ENCODE results near the gene TTC27.

The TTC27 gene

DNA sequence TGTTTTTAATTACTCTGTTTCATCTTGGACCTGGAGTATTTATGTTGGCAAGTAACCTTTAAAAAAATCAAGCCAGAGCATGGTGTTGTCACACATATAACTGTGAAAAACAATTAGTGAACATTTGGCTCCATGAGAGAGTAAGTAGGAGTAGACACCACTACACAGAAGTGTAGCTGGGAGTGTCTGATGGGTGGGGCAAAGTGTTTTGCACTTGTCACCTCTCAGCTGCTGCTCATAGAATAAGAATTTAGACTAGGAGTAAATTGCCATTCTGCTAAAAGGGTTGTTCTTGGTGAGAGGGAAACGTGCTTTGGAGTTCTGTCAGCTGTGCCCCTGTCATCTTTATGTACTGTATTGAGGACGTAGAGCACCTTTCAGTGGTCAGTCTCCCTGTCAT, 114.5 kb downstream of the TTC27 start:
- Histone ChIP-seq H3K9me3 (no peaks in the 10 kb centered on the region), H3K27me3 (no peaks in the 10 kb centered on the region), H3K4me3 (no peak overlapping the region), H3K36me3 (peaks cover 4 to 6% (median 6%) of the 10 kb centered on the region in 3 donors), H3K4me1 (peaks cover 0 to 22% (median 2%) of the 10 kb centered on the region in 4 donors), H3K27ac (no peak overlapping the region)
- DNase-seq: no peak
- TF ChIP-seq CTCF (IDR thresholded peaks at IDR 0.05): no peak
- intact Hi-C loops (cut with DNase I; ENCODE audit: low total_unique reads): no loop called here

- Histone ChIP-seq H3K27me3 (no peaks in the 10 kb centered on the region), H3K27ac (no peak overlapping the region), H3K4me1 (peaks cover 0 to 22% (median 2%) of the 10 kb centered on the region in 4 donors), H3K9me3 (no peaks in the 10 kb centered on the region), H3K36me3 (peaks cover 0 to 4% (median under 1%) of the 10 kb centered on the region in 3 donors), H3K4me3 (no peak overlapping the region)
- no peak for TF ChIP-seq CTCF (IDR thresholded peaks at IDR 0.05)
- intact Hi-C loops (cut with DNase I; ENCODE audit: low total_unique reads): no loop called here
- no peak for DNase-seq
Observed at GRCh38 chr2:32743480-32744236, 115.8 kb downstream of the TTC27 start.

DNA sequence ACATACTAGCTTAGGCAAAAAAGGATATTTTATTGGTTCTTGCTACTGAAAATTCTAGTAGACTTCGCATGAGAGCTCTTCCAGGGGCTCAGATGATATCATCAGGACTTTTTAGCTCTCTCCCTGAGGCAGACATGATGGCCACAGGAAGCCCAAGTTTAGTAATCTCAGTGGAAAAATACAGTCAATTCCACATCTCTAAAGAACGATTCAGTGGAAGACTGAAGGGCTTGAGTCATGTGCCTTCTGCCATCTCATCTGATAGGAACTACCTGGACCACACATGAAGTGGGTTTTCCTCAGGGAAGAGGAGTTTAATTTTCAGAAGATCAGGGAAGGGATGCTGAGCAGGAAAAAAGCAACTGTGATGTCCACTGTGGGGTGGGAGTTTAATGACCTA, 117.3 kb downstream of the TTC27 start:
- Histone ChIP-seq H3K27ac (no peak overlapping the region), H3K4me3 (no peak overlapping the region), H3K4me1 (peaks cover 0 to 11% (median 0%) of the 10 kb centered on the region in 4 donors), H3K9me3 (no peaks in the 10 kb centered on the region), H3K36me3 (peaks cover 0 to 6% (median 4%) of the 10 kb centered on the region in 3 donors), H3K27me3 (no peaks in the 10 kb centered on the region)
- no peak for DNase-seq
- intact Hi-C loops (cut with DNase I; ENCODE audit: low total_unique reads): no loop called here
- TF ChIP-seq CTCF (IDR thresholded peaks at IDR 0.05): no peak

DNA sequence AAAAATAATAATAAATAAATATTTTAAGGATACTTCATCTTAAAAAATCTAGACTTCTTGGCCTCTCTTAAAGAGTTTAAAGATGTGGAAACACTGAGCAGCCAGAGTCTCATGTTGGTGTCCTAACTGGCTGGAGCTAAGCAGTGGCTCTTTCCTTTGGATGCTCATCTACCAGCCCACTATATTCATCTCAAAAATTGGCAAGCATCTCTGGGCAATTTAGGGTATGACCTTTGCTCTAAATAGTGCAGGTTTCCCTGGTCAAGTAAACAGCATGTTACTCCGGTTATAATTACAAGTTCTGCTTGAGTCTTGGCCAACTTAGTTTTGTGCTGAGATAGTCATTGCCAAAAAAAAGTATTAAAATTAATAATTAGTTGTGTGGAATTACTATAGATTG, 117.8 kb downstream of the TTC27 start:
- DNase-seq: no peak
- Histone ChIP-seq H3K27me3 (no peaks in the 10 kb centered on the region), H3K36me3 (peaks cover 0 to 6% (median 4%) of the 10 kb centered on the region in 3 donors), H3K4me1 (peaks cover 0 to 10% (median 0%) of the 10 kb centered on the region in 4 donors), H3K27ac (no peak overlapping the region), H3K4me3 (no peak overlapping the region), H3K9me3 (no peaks in the 10 kb centered on the region)
- intact Hi-C loops (cut with DNase I; ENCODE audit: low total_unique reads): no loop called here
- no peak for TF ChIP-seq CTCF (IDR thresholded peaks at IDR 0.05)

DNA sequence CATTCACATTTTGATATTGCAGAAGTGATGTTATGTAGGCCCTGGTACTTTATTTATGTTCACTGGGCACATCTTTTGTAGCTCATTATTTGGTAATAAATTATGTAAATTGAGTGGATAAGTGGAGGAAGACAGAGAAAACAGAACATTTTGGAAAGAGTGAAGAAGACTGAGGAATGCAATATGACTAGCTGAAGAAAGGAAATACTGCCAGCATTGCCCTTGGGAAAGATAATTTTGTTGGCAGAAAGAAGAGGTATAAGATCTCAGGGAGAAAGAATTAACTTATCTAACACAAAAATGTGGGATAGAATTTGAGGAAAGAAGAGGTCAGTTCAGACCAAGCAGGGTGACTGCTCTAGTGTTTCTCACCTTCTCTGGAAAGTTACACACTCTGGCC, 118.8 kb downstream of the TTC27 start:
- Histone ChIP-seq H3K27ac (no peak overlapping the region), H3K4me3 (no peak overlapping the region), H3K36me3 (peaks cover 0 to 6% (median 4%) of the 10 kb centered on the region in 3 donors), H3K9me3 (no peaks in the 10 kb centered on the region), H3K4me1 (peaks cover 0 to 10% (median 0%) of the 10 kb centered on the region in 4 donors), H3K27me3 (no peaks in the 10 kb centered on the region)
- intact Hi-C loops (cut with DNase I; ENCODE audit: low total_unique reads): no loop called here
- DNase-seq: no peak
- TF ChIP-seq CTCF (IDR thresholded peaks at IDR 0.05): no peak

Data from tibial artery (tissue), 4 donors.